GM18909 (cell line): ENCODE results near the gene ABCD1.

ENCODE experiments used
- ATAC-seq: cut with Tn5 transposase; IDR thresholded peaks from one replicate; pipeline ENCODE4 v1.9.1; 2021; ENCODE audit warnings: mild to moderate bottlenecking; ENCODE audit not compliant: unreplicated experiment, poor library complexity

ABCD1 gene

DNA sequence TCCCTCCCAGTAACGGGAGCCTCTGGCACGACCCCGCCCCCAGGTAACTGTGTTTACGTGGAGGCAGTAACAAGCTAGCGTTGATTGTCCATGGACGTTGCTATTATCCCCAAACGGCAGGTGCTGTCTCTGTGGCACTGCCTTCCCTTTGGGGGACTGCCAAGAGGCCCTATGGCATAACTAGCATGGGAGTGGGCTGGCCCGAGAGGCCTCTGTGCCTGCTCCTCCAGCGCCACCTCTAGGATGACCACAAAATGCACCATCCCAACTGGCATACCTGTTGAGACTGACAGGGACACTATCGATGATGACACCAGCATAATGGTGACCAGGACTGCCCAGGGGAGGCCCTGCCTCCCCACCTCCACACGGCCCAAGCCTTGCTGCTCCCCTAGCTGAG, 57.7 kb downstream of the ABCD1 start:
- ATAC-seq = no peak

DNA sequence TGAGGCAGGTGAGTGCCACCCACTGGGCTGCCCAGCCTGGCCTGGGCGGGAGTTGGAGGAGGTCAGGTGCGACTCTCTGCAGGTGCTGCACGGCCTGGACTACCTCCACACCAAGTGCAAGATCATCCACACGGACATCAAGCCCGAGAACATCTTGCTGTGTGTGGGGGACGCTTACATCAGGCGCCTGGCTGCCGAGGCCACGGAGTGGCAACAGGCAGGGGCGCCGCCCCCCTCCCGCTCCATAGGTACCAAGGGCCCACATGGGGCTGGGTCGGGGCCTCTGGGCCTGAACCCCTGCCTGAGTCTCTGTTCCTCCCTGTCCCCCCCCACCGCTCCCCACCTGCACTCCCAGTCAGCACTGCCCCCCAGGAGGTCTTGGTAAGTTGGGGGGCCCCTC, 58.2 kb downstream of the ABCD1 start:
- ATAC-seq = no peak

DNA sequence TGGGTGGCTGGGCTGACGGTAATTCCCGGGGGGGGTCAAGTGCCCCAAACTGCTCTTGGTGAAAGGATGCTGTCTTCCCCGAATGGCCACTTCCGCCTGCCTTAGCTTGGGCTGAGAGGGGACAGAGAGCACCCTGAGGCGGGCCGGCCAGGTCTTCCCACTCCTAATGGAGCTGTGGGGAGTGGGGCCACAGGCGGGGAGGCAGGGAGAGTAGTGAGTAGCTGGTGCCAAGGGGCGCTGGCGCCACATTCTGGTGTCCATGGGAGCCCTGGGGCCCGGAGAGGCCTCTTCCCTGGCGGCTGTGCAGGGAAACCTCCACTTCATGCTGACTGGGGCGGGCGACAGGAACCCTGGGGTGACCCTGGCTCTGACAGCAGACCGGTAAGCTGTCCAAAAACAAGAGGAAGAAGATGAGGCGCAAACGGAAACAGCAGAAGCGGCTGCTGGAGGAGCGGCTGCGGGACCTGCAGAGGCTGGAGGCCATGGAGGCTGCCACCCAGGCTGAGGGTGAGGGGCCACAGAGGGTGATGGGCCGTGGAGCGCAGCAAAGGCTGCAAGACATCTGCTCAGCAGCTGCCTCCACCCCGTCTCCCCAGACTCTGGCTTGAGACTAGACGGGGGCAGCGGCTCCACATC, 58.8 kb downstream of the ABCD1 start:
- ATAC-seq = no peak

DNA sequence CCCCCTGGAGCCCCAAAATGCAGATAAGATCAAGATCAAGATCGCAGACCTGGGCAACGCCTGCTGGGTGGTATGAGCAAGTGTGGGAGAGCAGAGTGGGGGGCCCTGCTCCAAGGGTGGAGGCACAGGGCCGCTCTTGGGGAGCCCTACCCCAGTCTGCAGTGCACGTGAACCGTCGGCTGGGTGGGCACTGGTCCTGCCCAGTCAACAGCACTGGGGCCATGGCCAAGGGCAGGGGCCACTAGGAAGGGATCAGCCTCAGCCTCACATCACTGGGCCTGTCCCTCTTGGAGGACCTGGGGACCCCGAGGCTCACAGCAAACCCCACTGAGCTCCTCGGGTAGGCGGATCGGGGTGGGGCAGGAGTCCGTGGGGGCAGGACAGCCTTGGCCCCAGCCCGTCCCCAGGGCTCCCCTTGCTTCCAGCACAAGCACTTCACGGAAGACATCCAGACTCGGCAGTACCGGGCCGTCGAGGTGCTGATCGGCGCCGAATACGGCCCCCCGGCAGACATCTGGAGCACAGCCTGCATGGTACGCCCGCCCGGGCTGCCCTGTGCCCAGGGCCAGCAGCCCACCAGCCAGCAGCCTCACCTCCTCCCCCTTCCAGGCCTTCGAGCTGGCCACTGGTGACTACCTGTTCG, 59.8 kb downstream of the ABCD1 start:
- no peak for ATAC-seq

DNA sequence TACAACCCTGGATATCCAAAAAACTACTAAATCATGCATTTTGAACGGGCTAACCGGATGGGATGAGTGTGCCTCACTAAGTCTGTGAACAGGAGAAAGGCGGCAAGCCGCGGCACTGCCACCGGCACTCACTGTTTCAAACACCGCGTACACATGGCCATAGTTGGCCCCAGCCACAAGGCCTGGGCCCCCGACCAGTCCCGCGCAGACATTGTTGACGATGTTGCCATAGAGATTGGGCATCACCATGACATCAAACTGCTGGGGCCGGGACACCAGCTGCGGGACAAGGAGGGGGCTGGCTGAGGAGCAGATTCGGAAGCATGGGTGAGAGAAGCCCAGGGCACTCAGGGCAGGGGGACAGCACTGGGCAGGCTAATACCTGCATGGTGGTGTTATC, 62.0 kb downstream of the ABCD1 start:
- ATAC-seq = no peak

DNA sequence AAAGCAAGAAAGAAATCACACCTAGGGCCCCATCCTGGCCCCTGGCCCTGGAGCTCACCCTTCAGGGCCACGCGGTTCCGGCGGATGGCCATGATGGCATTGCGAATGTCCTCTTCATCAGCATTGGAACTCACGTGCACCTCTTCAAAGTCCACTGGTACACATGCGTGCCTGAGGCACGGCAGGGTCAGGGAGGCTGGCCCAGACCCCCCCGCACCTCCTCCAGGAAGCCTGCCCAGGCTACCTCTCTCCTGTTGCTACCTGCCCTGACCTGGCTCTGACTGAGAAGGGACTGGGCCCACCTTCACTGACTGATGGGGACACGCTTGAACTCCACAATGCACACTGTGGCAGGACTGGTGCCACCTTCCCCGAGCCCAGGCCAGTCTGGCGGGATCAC, 65.0 kb downstream of the ABCD1 start:
- no peak for ATAC-seq

DNA sequence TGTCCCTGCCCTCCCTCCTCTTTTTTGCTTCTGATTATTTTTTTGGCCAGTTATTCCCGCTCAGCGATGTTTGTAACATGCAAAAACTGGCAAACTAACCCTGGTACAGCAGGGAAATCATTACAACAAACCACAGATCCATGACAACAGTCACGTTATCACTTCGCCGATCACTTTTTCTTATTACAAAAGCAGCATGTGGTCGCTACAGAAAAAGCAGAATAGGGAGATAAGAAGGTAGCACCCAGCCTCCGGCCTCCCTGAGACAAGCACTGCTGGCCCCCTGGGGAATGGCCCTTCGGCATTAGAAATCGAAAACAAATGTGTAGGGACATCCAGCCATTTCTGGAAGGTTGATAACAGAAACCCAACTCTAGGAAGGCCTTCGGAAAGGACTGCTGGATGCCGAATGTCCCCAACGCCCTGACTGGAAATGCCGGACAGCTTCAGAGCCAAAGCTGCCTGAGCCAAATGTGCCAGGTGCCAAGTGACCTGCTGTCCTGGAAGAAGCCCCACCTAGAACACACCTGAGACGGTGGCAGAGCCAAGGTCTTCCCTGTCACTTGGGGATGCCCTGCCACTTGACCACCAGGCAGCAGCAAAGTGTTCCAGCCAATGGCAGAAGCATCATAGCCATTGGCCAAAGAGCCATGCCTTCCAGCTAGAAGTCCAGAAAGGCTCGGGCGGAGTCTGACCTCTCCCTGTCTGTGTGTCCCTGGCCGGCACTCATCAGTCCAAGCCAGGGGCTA, 66.6 kb downstream of the ABCD1 start:
- no peak for ATAC-seq

DNA sequence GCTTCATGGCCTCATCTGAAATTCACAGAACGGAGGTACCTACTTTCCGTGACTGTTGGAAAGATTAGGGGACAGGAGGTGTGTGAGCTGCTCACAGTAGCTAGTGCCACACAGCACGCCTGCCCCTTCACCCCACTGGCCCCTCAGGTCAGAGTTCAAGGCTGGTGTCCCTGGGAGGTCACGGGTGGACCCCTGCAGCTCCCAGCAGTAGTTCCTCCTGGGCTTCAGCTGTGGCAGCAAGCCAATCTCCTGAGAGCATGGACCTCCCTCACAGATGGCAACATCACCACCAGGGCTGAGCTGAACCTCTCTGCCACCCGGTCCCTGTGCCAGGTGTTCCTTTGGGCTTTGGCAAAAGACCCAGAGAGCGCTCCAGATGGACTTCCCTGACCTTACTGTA, 67.7 kb downstream of the ABCD1 start:
- ATAC-seq = no peak

DNA sequence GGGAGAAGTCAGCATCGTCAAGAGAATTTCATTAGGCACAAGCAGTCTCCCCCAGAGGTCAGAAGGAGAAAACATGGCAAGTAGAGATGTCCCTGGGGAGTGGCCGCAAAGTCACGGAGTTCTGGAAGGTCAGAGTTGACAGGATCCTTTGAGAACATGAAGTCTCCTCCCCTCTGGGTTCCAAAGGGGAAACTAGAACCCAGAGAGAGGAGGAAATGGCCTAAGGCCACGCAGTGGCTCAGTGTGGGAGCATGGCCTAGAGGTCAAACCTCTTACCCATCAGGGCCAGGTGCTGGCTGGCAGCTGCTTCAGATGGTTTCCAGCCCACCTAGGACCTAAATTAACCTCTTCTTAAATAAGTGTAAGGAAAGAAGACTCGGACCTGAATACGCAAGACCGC, 68.6 kb downstream of the ABCD1 start:
- no peak for ATAC-seq
